Measurements from ENCODE around the gene BACE1. TPM values are rescaled to one million over a fixed set of nuclear protein-coding genes. Genes with fewer than 3 reads are reported as not detected.

Gene BACE1
- total RNA-seq, 1 experiment from 2014 or later, result 9.6 TPM

GRCh38 chr11:117314840-117315239, 1.2 kb downstream of the BACE1 start:
- no peaks in the 10 kb centered on the region for H3K27me3 ChIP-seq (ENCODE audit: insufficient read depth, low read depth)
- no peaks in the 10 kb centered on the region for H3K9me3 ChIP-seq (ENCODE audit: insufficient read depth, low read depth)
- H3K4me3 ChIP-seq, result no peak overlapping the region
- no peaks in the 10 kb centered on the region for H3K36me3 ChIP-seq (ENCODE audit: low read depth)
- CTCF ChIA-PET, result no interaction called here
- no peaks in the 10 kb centered on the region for H3K9me2 ChIP-seq (ENCODE audit: insufficient read depth)
- H3K4me1 ChIP-seq (replicated peaks; ENCODE audit: insufficient read depth), result 0 out of 2 replicates have a peak, but pooled peaks cover 18% of the 10 kb centered on the region
- BruUV-seq (replicated peaks), result no TSS peak
- no peak overlapping the region for H3K27ac ChIP-seq
- no peaks in the 10 kb centered on the region for H3K79me2 ChIP-seq (ENCODE audit: low read depth)
- intact Hi-C loops (cut with micrococcal nuclease; ENCODE audit: unreplicated experiment), result no loop called here
- POLR2A ChIA-PET (ENCODE audit: unreplicated experiment), result no interaction called here
- peak overlapping the region; percentile 94 for H3K4me2 ChIP-seq
- H3F3A ChIP-seq (ENCODE audit: insufficient read depth, low read depth), result no peaks in the 10 kb centered on the region
- no peak overlapping the region for H2AFZ ChIP-seq
- DNase-seq, result no peak
- no peaks in the 10 kb centered on the region for H4K20me1 ChIP-seq (ENCODE audit: insufficient read depth)
- no peak for TF ChIP-seq CTCF (conservative IDR thresholded peaks at IDR 0.05)
- no peak for TF ChIP-seq EZH2 (IDR thresholded peaks at IDR 0.05; ENCODE audit: low read depth)

GRCh38 chr11:117313828-117314768, 2.0 kb downstream of the BACE1 start:
- Histone ChIP-seq H3K27me3 (ENCODE audit: insufficient read depth, low read depth) (no peaks in the 10 kb centered on the region), H3F3A (ENCODE audit: insufficient read depth, low read depth) (no peaks in the 10 kb centered on the region), H4K20me1 (ENCODE audit: insufficient read depth) (no peaks in the 10 kb centered on the region), H3K4me1 (replicated peaks; ENCODE audit: insufficient read depth) (0 out of 2 replicates have a peak, but pooled peaks cover 18% of the 10 kb centered on the region), H3K4me3 (no peak overlapping the region), H3K9me3 (ENCODE audit: insufficient read depth, low read depth) (no peaks in the 10 kb centered on the region), H2AFZ (no peak overlapping the region), H3K27ac (no peak overlapping the region), H3K79me2 (ENCODE audit: low read depth) (no peaks in the 10 kb centered on the region), H3K4me2 (peak overlapping the region; percentile 28; the same call in 1 of the 2 replicates), H3K36me3 (ENCODE audit: low read depth) (no peaks in the 10 kb centered on the region), H3K9me2 (ENCODE audit: insufficient read depth) (no peaks in the 10 kb centered on the region)
- no peak for TF ChIP-seq EZH2 (IDR thresholded peaks at IDR 0.05; ENCODE audit: low read depth)
- TF ChIP-seq CTCF (conservative IDR thresholded peaks at IDR 0.05), result no peak
- peak in 1 of 2 experiments; percentile 49 for DNase-seq
- ChIA-PET POLR2A (ENCODE audit: unreplicated experiment) (no interaction called here), CTCF (no interaction called here)
- BruUV-seq (replicated peaks), result no TSS peak
- intact Hi-C loops (cut with micrococcal nuclease; ENCODE audit: unreplicated experiment), result no loop called here

- ChIA-PET CTCF (no interaction called here), POLR2A (ENCODE audit: unreplicated experiment) (no interaction called here)
- Histone ChIP-seq H3K27me3 (ENCODE audit: insufficient read depth, low read depth) (no peaks in the 10 kb centered on the region), H3K36me3 (ENCODE audit: low read depth) (no peaks in the 10 kb centered on the region), H3F3A (ENCODE audit: insufficient read depth, low read depth) (no peaks in the 10 kb centered on the region), H3K27ac (no peak overlapping the region), H3K9me2 (ENCODE audit: insufficient read depth) (no peaks in the 10 kb centered on the region), H2AFZ (no peak overlapping the region), H3K4me1 (replicated peaks; ENCODE audit: insufficient read depth) (0 out of 2 replicates have a peak, but pooled peaks cover 18% of the 10 kb centered on the region), H4K20me1 (ENCODE audit: insufficient read depth) (no peaks in the 10 kb centered on the region), H3K4me2 (no peak overlapping the region), H3K79me2 (ENCODE audit: low read depth) (no peaks in the 10 kb centered on the region), H3K4me3 (no peak overlapping the region), H3K9me3 (ENCODE audit: insufficient read depth, low read depth) (no peaks in the 10 kb centered on the region)
- BruUV-seq (replicated peaks), result no TSS peak
- TF ChIP-seq CTCF (conservative IDR thresholded peaks at IDR 0.05), result no peak
- no peak for TF ChIP-seq EZH2 (IDR thresholded peaks at IDR 0.05; ENCODE audit: low read depth)
- DNase-seq, result peak in 1 of 2 experiments; percentile 59
- intact Hi-C loops (cut with micrococcal nuclease; ENCODE audit: unreplicated experiment), result no loop called here
These were observed 3.0 kb downstream of the BACE1 start for GRCh38 chr11:117313091-117313490.

All from PC-9 (cell line).